Hematopoietic multipotent progenitor cell treated with erythropoietin and hydrocortisone succinate and interleukin-3 and kit ligand, for 15 days (in vitro differentiated cells): Measurements from ENCODE around the gene EMSY.
"Not testable (repeated sequence)": the region's sequence is repeated elsewhere in the genome, so short reads cannot be mapped to it uniquely, and the experiment has no call there.

ENCODE experiments used
- DNase-seq: peaks from one replicate; pipeline ENCODE4 v3.0.0-alpha.2; 2015; ENCODE audit warnings: low spot score

Gene EMSY

GRCh38 chr11:76568621-76569020 lies 123.8 kb downstream of the EMSY start:
- DNase-seq, result no peak

GRCh38 chr11:76572181-76572875 lies 127.5 kb downstream of the EMSY start:
- DNase-seq, result not testable (repeated sequence)

- DNase-seq, result no peak
Measured at GRCh38 chr11:76574406-76574805, 129.6 kb downstream of the EMSY start.

- DNase-seq, result no peak
Measured at GRCh38 chr11:76574879-76575278, 130.1 kb downstream of the EMSY start.

GRCh38 chr11:76577226-76577920 lies 132.6 kb downstream of the EMSY start:
- DNase-seq, result no peak

GRCh38 chr11:76577921-76578653 lies 133.3 kb downstream of the EMSY start:
- DNase-seq, result no peak

GRCh38 chr11:76578654-76579055 lies 133.8 kb downstream of the EMSY start:
- no peak for DNase-seq

DNA sequence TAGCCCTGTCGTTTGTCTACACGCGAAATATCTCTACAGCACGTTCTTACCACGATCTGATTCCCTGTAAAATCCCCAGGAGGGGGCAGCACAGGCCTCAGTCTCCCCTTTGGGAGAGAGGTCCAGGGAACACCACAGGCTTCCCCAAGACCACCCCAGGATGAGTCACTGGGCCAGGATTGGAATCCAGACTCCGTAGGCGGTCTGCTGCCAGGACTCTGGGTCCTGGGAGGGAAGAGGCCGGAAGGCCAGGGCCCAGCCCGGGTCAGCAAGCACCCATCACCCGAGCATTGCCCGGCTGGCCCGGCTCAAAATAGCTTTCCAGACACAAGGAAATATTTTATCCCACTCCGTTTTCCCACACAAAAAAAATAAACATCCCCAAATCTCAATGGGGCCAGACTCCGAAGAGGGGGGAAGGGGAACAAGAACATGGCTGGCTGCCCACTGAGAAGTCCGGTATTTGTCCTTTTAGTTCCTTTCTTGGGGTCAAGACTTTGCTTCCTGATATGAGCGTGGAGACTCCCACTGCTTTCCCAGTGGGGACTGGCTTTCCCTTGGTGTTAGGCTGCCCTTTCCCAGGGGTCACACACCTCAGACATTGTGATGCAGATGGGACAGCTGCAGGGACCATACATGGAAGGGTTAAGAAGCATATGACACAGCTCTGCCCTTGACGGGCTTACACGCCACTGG lies 134.4 kb downstream of the EMSY start:
- DNase-seq, result no peak

DNA sequence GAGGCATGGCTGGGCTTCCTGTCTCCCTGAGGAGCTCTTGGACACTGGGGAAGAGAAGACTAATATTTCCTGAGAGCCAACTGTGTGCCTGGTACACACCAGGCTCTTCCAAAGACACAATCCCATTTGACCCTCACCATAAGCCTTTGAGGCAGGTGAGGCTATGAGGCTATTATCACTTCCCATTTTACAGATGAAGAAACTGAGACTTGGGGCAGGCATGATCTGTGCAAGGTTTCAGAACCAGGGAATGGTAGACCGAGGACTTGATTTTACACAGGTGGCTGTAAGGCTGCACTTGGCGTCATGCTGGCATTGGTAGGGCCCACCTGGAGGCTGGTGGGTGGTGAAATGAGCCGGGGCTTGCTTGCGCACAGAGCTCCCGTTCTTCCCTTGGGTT lies 134.9 kb downstream of the EMSY start:
- no peak for DNase-seq

- not testable (repeated sequence) for DNase-seq
Measured at GRCh38 chr11:76582471-76582870, 137.7 kb downstream of the EMSY start.

DNA sequence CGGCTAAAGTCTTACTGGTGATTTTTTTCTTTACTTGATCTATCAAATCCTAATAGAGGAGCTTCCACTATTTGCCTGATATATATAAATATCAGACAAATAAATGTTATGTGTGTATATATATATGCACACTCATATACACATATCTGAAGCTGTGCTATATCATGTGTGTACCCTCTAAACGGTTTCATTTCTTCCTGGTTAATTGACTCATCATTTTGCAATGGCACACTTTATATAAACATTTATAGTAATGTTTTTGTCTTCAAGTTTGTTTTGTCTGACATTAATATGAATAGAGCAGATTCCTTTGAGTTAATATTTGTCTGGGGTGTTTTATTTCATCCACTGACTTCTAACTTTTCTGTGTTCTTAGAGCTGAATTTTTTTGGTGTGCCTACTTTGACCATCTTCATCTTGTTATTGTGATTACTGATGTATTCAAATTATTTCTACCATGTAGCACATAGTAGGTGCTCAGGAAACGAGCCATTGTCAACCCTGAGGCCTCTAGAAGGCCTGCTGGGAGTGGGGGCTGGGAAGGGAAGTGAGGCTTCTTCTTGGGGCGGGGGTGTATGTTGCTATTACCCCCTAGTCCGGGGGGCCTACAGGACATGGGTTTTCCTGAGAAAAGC lies 143.1 kb downstream of the EMSY start:
- no peak for DNase-seq

DNA sequence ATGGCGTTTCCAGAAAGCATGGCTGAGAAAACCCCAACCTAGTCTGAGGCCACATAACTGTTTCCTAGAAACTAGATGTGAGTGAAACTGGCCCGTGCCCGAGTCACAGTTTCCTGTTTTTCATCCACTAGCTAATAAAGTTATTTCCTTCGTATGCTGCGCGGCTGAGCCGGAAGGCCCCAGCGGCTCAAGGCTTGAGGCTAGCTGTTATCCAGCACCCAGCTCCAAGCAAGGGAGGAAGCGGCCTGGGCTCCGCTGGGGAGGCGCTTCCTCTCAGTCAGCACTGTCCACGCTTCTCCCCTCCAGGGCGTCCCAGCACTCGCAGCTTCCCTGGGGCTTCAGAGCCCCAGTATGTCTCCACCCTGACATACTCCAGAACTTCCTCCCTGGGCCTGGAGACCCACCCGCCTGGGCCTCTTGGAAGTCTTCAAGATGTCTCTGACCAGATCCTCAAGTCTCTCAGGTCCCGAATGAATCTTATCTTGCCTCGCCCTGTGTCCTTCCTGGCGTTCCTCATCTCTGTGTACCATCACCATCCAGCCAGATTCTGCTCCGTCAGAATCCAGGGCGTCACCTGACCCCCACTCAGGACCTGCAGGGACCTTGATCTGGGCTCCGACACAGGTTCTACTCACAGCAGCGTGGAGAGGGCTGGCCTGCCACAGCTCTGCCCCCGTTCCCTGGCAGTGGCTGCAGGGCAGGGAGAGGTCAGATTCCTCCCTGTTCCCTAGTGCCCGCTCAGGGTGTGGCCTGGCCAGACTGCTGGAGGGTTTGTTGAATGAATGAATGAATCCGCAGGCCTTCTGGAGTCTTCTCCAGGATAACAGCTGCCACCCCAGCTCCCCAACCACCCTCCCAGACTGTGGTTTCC lies 143.9 kb downstream of the EMSY start:
- DNase-seq, result no peak

DNA sequence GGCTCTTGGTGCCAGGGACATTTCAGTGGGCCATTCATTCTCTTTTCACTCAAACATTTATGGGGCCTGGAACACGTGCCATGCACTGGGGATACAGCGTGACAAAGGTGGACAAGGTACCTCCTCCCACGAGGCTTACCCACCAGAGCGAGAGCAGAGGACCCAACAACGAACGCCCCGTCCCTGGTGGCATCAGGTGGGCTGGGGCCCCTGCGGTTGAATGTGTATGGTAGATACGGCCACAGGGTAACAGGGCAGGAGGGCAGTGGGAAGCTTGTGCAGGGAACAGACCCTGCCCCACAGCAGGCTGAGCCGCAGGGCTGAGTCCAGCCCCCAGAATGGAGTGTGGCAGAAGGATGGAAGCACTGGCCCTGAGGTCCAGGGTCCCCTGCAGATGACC lies 144.7 kb downstream of the EMSY start:
- DNase-seq, result no peak

GRCh38 chr11:76589964-76590950 lies 145.4 kb downstream of the EMSY start:
- DNase-seq, result no peak

- DNase-seq, result no peak
Measured at GRCh38 chr11:76591416-76591815, 146.6 kb downstream of the EMSY start.

- DNase-seq, result no peak
Measured at GRCh38 chr11:76592025-76592914, 147.5 kb downstream of the EMSY start.

DNA sequence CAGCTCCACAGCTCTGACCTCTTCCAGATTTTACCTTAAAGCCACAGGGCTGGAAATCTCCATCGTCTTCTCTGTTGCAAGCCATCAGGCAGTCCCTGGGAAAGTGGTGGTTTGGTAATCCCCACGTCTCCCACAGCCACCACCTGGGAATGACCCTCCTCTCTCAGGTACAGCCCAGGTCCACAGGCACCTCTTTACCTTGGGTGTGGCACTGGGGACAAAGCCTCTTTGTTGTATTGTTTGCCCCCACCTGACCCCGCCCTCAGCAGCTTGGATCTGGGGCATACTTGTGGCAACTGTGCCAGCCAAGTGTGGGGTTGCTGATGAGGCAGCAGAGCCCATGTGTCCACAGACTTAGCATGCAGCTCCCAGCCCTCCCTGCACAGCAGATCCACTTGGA lies 148.1 kb downstream of the EMSY start:
- no peak for DNase-seq

DNA sequence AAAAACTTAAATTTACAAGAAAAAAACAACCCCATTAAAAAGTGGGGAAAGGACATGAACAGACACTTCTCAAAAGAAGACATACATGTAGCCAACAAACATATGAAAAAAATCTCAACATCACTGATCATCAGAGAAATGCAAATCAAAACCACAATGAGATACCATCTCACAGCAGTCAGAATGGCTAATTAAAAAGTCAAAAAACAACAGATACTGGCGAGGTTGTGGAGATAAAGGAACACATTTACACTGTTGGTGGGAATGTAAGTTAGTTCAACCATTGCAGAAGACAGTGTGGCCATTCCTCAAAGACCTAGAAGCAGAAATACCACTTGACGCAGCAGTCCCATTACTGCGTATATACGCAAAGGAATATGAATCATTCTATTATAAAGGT lies 150.3 kb downstream of the EMSY start:
- not testable (repeated sequence) for DNase-seq

DNA sequence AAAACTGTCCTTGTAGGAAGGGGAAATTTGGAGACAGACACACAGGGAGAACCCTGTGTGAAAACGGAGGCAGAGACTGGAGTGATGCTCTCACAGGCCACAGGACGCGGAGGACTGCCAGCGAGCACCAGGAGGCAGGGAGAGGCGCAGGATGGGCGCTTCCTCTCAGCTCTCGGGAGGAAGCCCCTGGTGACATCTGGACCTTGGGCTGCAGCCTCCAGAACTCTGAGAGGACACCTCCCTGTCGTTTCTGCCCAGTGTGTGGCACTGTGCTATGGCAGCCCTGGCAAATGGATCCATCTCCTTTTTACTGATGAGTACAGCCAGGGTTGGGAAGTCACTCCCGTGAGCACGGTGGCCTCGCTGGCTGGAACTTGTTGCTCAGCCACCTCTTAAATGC lies 151.8 kb downstream of the EMSY start:
- no peak for DNase-seq
